Endothelial cell of umbilical vein (primary cell): Measurements from ENCODE around the gene SYT7. TPM values are rescaled to one million over a fixed set of nuclear protein-coding genes. Genes with fewer than 3 reads are reported as not detected.

Experiments used
- BruUV-seq: library from RNA; stranded (reverse); fragments of 400-500 nt; replicated peaks from 2 replicates; lab custom pipeline; 2021; lab: Mats Ljungman, UMichigan
- CTCF ChIA-PET: fragments of 300-600, 350-600 bp; sonication (Branson Sonifier 250); formaldehyde crosslinking; loops from one replicate; lab custom pipeline; 2021; ENCODE audit warnings: antibody characterized with exemption, inconsistent platforms; lab: Charles Lee
- POLR2A ChIA-PET: fragments of 300-600, 350-600 bp; sonication (Branson Sonifier 250); formaldehyde crosslinking; loops from one replicate; lab custom pipeline; 2021; ENCODE audit warnings: antibody characterized with exemption, inconsistent platforms; lab: Charles Lee
- DNase-seq: peaks from one replicate; pipeline ENCODE4 v3.0.0-alpha.2; 2011; ENCODE audit warnings: low read depth, low spot score
- FAIRE-seq: peaks from 2 replicates; lab custom pipeline; 2011; peaks lifted over from hg19 to GRCh38; lab: Jason Lieb, UNC
- H2AFZ ChIP-seq: 2 replicates; pipeline ENCODE4 v1.6.0; 2012; ENCODE audit warnings: low read depth, low read length, control low read depth, inconsistent platforms
- H3K27ac ChIP-seq: 2 replicates; pipeline ENCODE4 v1.5.1; 2011; ENCODE audit warnings: low read depth, mild to moderate bottlenecking, control low read depth, low read length, moderate library complexity; ENCODE audit not compliant: insufficient read depth
- H3K27me3 ChIP-seq, 2 experiments: 2 replicates each; pipeline versions ENCODE4 v1.6.0 to v1.6.1; 2011; ENCODE audit warnings: low read length in 2 of 2, mixed read lengths in 1 of 2; ENCODE audit not compliant: control insufficient read depth in 2 of 2, insufficient read depth in 2 of 2
- H3K36me3 ChIP-seq, 2 experiments: 2 replicates in 1 of 2; 3 replicates in 1 of 2; pipeline ENCODE4 v1.5.1; 2011; ENCODE audit warnings: low read length in 2 of 2, mild to moderate bottlenecking in 1 of 2, moderate library complexity in 1 of 2; ENCODE audit not compliant: control insufficient read depth in 2 of 2, insufficient read depth in 2 of 2; ENCODE audit errors: extremely low read depth in 1 of 2
- H3K4me1 ChIP-seq: 3 replicates; pipeline ENCODE4 v1.5.1; 2011; ENCODE audit warnings: mild to moderate bottlenecking, low read length; ENCODE audit not compliant: control insufficient read depth, insufficient read depth; ENCODE audit errors: extremely low read depth
- H3K4me2 ChIP-seq: 2 replicates; pipeline ENCODE4 v1.6.1; 2011; ENCODE audit warnings: low read length, control low read depth, mixed read lengths; ENCODE audit not compliant: insufficient read depth
- H3K4me3 ChIP-seq, 3 experiments: fragments of 200-600 bp in 1 of 3; sonication (generic), shearing (Covaris generic) in 1 of 3; replicated peaks in 1 of 3; 2 replicates each; pipeline ENCODE4 v1.5.1; 2011 to 2016; ENCODE audit warnings: control low read depth in 3 of 3, low read length in 3 of 3, mild to moderate bottlenecking in 2 of 3, inconsistent platforms in 1 of 3, low read depth in 1 of 3, moderate library complexity in 1 of 3; ENCODE audit not compliant: insufficient read depth in 1 of 3
- H3K79me2 ChIP-seq: 2 replicates; pipeline ENCODE4 v1.6.0; 2012; ENCODE audit warnings: low read length, inconsistent platforms; ENCODE audit not compliant: control insufficient read depth, insufficient read depth
- H3K9ac ChIP-seq: replicated peaks from 2 replicates; pipeline ENCODE3; 2011; ENCODE audit warnings: low read length, control low read depth; ENCODE audit not compliant: insufficient read depth; ENCODE audit errors: extremely low read depth
- H3K9me1 ChIP-seq: replicated peaks from 3 replicates; pipeline ENCODE4 v1.6.0; 2011; ENCODE audit warnings: mild to moderate bottlenecking, low read length; ENCODE audit not compliant: control insufficient read depth, insufficient read depth; ENCODE audit errors: extremely low read depth
- H3K9me3 ChIP-seq: replicated peaks from 2 replicates; pipeline ENCODE4 v1.5.1; 2012; ENCODE audit warnings: low read length, inconsistent platforms; ENCODE audit not compliant: control insufficient read depth, insufficient read depth
- H4K20me1 ChIP-seq: replicated peaks from 2 replicates; pipeline ENCODE3; 2011; ENCODE audit warnings: mild to moderate bottlenecking, low read length; ENCODE audit not compliant: control insufficient read depth, insufficient read depth; ENCODE audit errors: extremely low read depth
- CTCF ChIP-seq, 2 donors: IDR thresholded peaks; 1 replicate in 1 of 2; 2 replicates in 1 of 2; pipeline ENCODE4 v1.5.1; 2011; ENCODE audit warnings: low read length in 2 of 2, mild to moderate bottlenecking in 2 of 2, moderate library complexity in 2 of 2, control low read depth in 1 of 2, inconsistent platforms in 1 of 2, low read depth in 1 of 2; ENCODE audit not compliant: insufficient read depth in 1 of 2; ENCODE audit errors: extremely low read depth in 1 of 2
- EZH2 ChIP-seq: IDR thresholded peaks from 2 replicates; pipeline ENCODE4 v1.6.1; 2012; ENCODE audit warnings: borderline replicate concordance, low read depth, mild to moderate bottlenecking, moderate library complexity, low read length, inconsistent platforms; ENCODE audit not compliant: severe bottlenecking
- FOS ChIP-seq: IDR thresholded peaks from 2 replicates; pipeline ENCODE4 v1.6.1; 2011; ENCODE audit warnings: mild to moderate bottlenecking, low read length, moderate library complexity, borderline replicate concordance; ENCODE audit not compliant: insufficient read depth
- GATA2 ChIP-seq: IDR thresholded peaks from 2 replicates; pipeline ENCODE4 v1.7.0; 2011; ENCODE audit warnings: low read depth, mild to moderate bottlenecking, moderate library complexity, mixed read lengths, low read length; ENCODE audit not compliant: insufficient read length, insufficient read depth
- JUN ChIP-seq: IDR thresholded peaks from 2 replicates; pipeline ENCODE4 v1.6.1; 2011; ENCODE audit warnings: borderline replicate concordance, low read depth; ENCODE audit not compliant: insufficient read length, insufficient read depth
- MAX ChIP-seq: IDR thresholded peaks from 2 replicates; pipeline ENCODE4 v1.6.1; 2011; ENCODE audit not compliant: insufficient read depth, insufficient read length
- MYC ChIP-seq: IDR thresholded peaks from one replicate; pipeline ENCODE4 v1.6.1; 2011; ENCODE audit warnings: mild to moderate bottlenecking, low read depth, low read length
- POLR2A ChIP-seq: IDR thresholded peaks from 2 replicates; pipeline ENCODE4 v1.6.1; 2012; ENCODE audit warnings: low read depth, mild to moderate bottlenecking, control low read depth, low read length
- POLR2AphosphoS5 ChIP-seq: IDR thresholded peaks from 2 replicates; pipeline ENCODE4 v1.6.1; 2012; ENCODE audit warnings: low read depth, mild to moderate bottlenecking, control low read depth, low read length, moderate library complexity; ENCODE audit not compliant: insufficient read depth
- dilution Hi-C: fragments of 300-500 bp; cut with MboI; formaldehyde crosslinking; loops from one replicate; pipeline ENCODE4 v1.15.0; 2019; ENCODE audit warnings: low sequenced_read_pairs; ENCODE audit not compliant: extremely low pct_ligation_motif_present
- intact Hi-C: fragments of 100-400 bp; cut with micrococcal nuclease; formaldehyde crosslinking; loops from one replicate; pipeline ENCODE4 v1.10.0; 2022
- polyA plus RNA-seq, 4 experiments: library from polyadenylated mRNA; depleted of rRNA in 3 of 4; stranded (reverse) in 3 of 4; unstranded in 1 of 4; fragments of >200 nt; gene quantifications; 2 replicates each; pipeline versions ENCODE4 v1.2.1 to v1.2.3, GENCODE V29; 2011 to 2012; ENCODE audit warnings: missing spikeins in 1 of 4
- total RNA-seq: library from RNA; stranded (reverse); gene quantifications from 2 replicates; pipeline ENCODE4 v1.2.3, GENCODE V29; 2021

SYT7 gene
- total and polyA plus RNA-seq, 2 donors (not counting 3 experiments of a cell fraction or from before 2014, with no cell fraction given), result 0.08 to 0.55 TPM

- H3K27me3 ChIP-seq, result peaks cover 23 to 28% of the 10 kb centered on the region in 2 experiments
- no peak overlapping the region for H3K4me2 ChIP-seq
- FAIRE-seq (no peak), DNase-seq (no peak)
- intact Hi-C loops (no loop called here), dilution Hi-C loops (no loop called here)
- H3K36me3 ChIP-seq, result no peaks in the 10 kb centered on the region
- H3K4me3 ChIP-seq, result no peak overlapping the region
- no peaks in the 10 kb centered on the region for H3K9me3 ChIP-seq
- POLR2A ChIA-PET, result no interaction called here
- no peaks in the 10 kb centered on the region for H3K79me2 ChIP-seq
- no peak overlapping the region for H2AFZ ChIP-seq
- H3K9me1 ChIP-seq, result no peaks in the 10 kb centered on the region
- H3K9ac ChIP-seq, result no peak overlapping the region
- TF ChIP-seq JUN (no peak), POLR2AphosphoS5 (no peak), FOS (no peak), POLR2A (no peak), CTCF (IDR thresholded peaks at IDR 0.05; ENCODE audit: extremely low read depth in 1 of 2, insufficient read depth in 1 of 2, low read depth in 1 of 2, low read length in 2 of 2) (no peak), MYC (no peak), EZH2 (no peak), GATA2 (no peak), MAX (no peak)
- no peak overlapping the region for H3K27ac ChIP-seq
- BruUV-seq, result no TSS peak
- no peaks in the 10 kb centered on the region for H3K4me1 ChIP-seq
- H4K20me1 ChIP-seq, result no peaks in the 10 kb centered on the region
- CTCF ChIA-PET, result no interaction called here
Measured at GRCh38 chr11:61552108-61552635, 28.7 kb downstream of the SYT7 start.
